ENCODE data around the gene CHMP1B. TPM values are rescaled to one million over a fixed set of nuclear protein-coding genes. Genes with fewer than 3 reads are reported as not detected.

Gene CHMP1B
- total and polyA plus RNA-seq, 8 donors, result 33.4 to 41.8 (median 38.7) TPM

GRCh38 chr18:11821643-11822237 lies 29.5 kb upstream of the CHMP1B start:
- Histone ChIP-seq H3K4me3 (no peak overlapping the region), H3K27ac (no peak overlapping the region), H3K27me3 (no peaks in the 10 kb centered on the region), H3K4me1 (no peaks in the 10 kb centered on the region), H3K9me3 (no peaks in the 10 kb centered on the region), H3K36me3 (no peaks in the 10 kb centered on the region)
- no peak for ATAC-seq
- DNase-seq, result no peak
- no peak for TF ChIP-seq CTCF (IDR thresholded peaks at IDR 0.05)
- intact Hi-C loops (cut with DNase I), result no loop called here

- no peaks in the 10 kb centered on the region for H3K9me3 ChIP-seq
- DNase-seq (no peak), ATAC-seq (no peak)
- no peaks in the 10 kb centered on the region for H3K36me3 ChIP-seq
- H3K27me3 ChIP-seq, result no peaks in the 10 kb centered on the region
- intact Hi-C loops (cut with DNase I), result no loop called here
- no peaks in the 10 kb centered on the region for H3K4me1 ChIP-seq
- no peak for TF ChIP-seq CTCF (IDR thresholded peaks at IDR 0.05)
- H3K4me3 ChIP-seq, result no peak overlapping the region
- no peak overlapping the region for H3K27ac ChIP-seq
Measured at GRCh38 chr18:11823545-11823944, 27.7 kb upstream of the CHMP1B start.

GRCh38 chr18:11826836-11827235 lies 24.4 kb upstream of the CHMP1B start:
- intact Hi-C loops (cut with DNase I), result no loop called here

GRCh38 chr18:11828786-11829432 lies 22.3 kb upstream of the CHMP1B start:
- no peaks in the 10 kb centered on the region for H3K36me3 ChIP-seq
- DNase-seq (no peak), ATAC-seq (no peak)
- TF ChIP-seq CTCF (IDR thresholded peaks at IDR 0.05), result no peak
- no peak overlapping the region for H3K27ac ChIP-seq
- H3K27me3 ChIP-seq, result no peaks in the 10 kb centered on the region
- H3K9me3 ChIP-seq, result no peaks in the 10 kb centered on the region
- no peak overlapping the region for H3K4me3 ChIP-seq
- no peaks in the 10 kb centered on the region for H3K4me1 ChIP-seq
- intact Hi-C loops (cut with DNase I), result no loop called here

More at GRCh38 chr18:11826836-11827235, 24.4 kb upstream of the CHMP1B start:
- Histone ChIP-seq H3K27ac (no peak overlapping the region), H3K9me3 (no peaks in the 10 kb centered on the region), H3K36me3 (no peaks in the 10 kb centered on the region), H3K4me1 (no peaks in the 10 kb centered on the region), H3K4me3 (no peak overlapping the region), H3K27me3 (no peaks in the 10 kb centered on the region)
- DNase-seq (no peak), ATAC-seq (no peak)
- no peak for TF ChIP-seq CTCF (IDR thresholded peaks at IDR 0.05)

- DNase-seq (no peak), ATAC-seq (no peak)
- intact Hi-C loops (cut with DNase I), result no loop called here
- no peak for TF ChIP-seq CTCF (IDR thresholded peaks at IDR 0.05)
- H3K27me3 ChIP-seq, result no peaks in the 10 kb centered on the region
- H3K4me1 ChIP-seq, result no peaks in the 10 kb centered on the region
- no peak overlapping the region for H3K27ac ChIP-seq
- no peaks in the 10 kb centered on the region for H3K36me3 ChIP-seq
- H3K4me3 ChIP-seq, result no peak overlapping the region
- H3K9me3 ChIP-seq, result no peaks in the 10 kb centered on the region
Measured at GRCh38 chr18:11830585-11830984, 20.6 kb upstream of the CHMP1B start.
